ENCODE results near the gene UCMA. TPM values are rescaled to one million over a fixed set of nuclear protein-coding genes. Genes with fewer than 3 reads are reported as not detected.

UCMA gene
- total RNA-seq, 4 donors from 2014 or later, result not detected

GRCh38 chr10:13188593-13188992 is 45.6 kb downstream of the UCMA start:
- no peak for TF ChIP-seq CTCF (IDR thresholded peaks at IDR 0.05)
- ATAC-seq (ENCODE audit: low FRiP score) (no peak), DNase-seq (ENCODE audit: low spot score) (no peak)

DNA sequence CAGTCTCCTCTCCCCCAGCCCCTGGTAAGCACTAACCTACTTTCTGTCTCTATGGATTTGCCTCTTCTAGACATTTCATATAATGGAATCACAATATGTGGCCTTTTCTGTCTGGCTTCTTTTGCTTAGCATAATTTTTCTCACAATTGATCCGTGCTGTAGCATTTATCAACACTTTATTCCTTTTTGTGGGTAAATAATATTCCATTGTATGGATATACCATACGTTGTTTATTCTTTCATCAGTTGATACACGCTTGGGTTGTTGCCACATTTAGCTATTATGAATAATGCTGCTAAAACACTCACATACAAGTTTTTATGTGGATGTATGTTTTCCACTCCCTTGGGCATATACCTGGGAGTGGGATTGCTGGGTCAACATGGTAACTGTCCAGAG is 47.0 kb downstream of the UCMA start:
- DNase-seq (ENCODE audit: low spot score) (no peak), ATAC-seq (ENCODE audit: low FRiP score) (no peak)
- TF ChIP-seq CTCF (IDR thresholded peaks at IDR 0.05), result no peak

GRCh38 chr10:13184730-13185514 is 49.3 kb downstream of the UCMA start:
- ATAC-seq (ENCODE audit: low FRiP score) (no peak), DNase-seq (ENCODE audit: low spot score) (no peak)
- no peak for TF ChIP-seq CTCF (IDR thresholded peaks at IDR 0.05)

GRCh38 chr10:13184276-13184675 is 49.9 kb downstream of the UCMA start:
- ATAC-seq (ENCODE audit: low FRiP score) (no peak), DNase-seq (ENCODE audit: low spot score) (no peak)
- no peak for TF ChIP-seq CTCF (IDR thresholded peaks at IDR 0.05)

GRCh38 chr10:13183625-13184024 is 50.5 kb downstream of the UCMA start:
- DNase-seq (ENCODE audit: low spot score) (no peak), ATAC-seq (ENCODE audit: low FRiP score) (no peak)
- no peak for TF ChIP-seq CTCF (IDR thresholded peaks at IDR 0.05)

DNA sequence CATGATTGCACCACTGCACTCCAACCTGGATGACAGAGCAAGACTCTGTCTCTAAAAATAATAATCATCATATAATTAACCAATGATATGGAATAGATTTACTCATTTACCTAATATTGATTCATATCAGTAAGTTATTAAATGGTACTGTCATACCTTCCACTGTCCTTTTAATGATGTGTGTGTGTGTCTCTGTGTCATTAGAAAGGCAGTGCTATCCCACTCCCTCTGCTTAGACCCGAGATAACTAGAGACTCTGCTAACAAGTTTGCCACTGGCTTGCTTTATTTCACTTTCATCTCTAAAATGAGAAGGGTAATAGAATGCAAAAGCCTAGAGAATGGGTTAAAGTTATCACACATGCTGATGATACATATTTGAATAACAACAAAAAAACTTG is 51.8 kb downstream of the UCMA start:
- no peak for TF ChIP-seq CTCF (IDR thresholded peaks at IDR 0.05)
- no peak for DNase-seq (ENCODE audit: low spot score)
- ATAC-seq (ENCODE audit: low FRiP score), result no peak

GRCh38 chr10:13180788-13181187 is 53.4 kb downstream of the UCMA start:
- no peak for TF ChIP-seq CTCF (IDR thresholded peaks at IDR 0.05)
- ATAC-seq (ENCODE audit: low FRiP score) (no peak), DNase-seq (ENCODE audit: low spot score) (no peak)

Measured in omental fat pad (tissue), 4 donors.